ENCODE measurements around the gene NOTCH2.

The NOTCH2 gene

GRCh38 chr1:119902775-119903442 lies 166.6 kb downstream of the NOTCH2 start:
- DNase-seq: no peak

GRCh38 chr1:119898981-119899720 lies 170.3 kb downstream of the NOTCH2 start:
- no peak for DNase-seq

- DNase-seq: no peak
These were observed 170.9 kb downstream of the NOTCH2 start for GRCh38 chr1:119898530-119898929.

GRCh38 chr1:119896303-119896702 lies 173.2 kb downstream of the NOTCH2 start, which contains the start of gene ADAM30:
ADAM30 (minus strand) TSS chr1:119896515; CDS start chr1:119896336, 179 bp downstream.
- DNase-seq: no peak

- DNase-seq: no peak
These were observed 174.4 kb downstream of the NOTCH2 start for GRCh38 chr1:119895102-119895501.

GRCh38 chr1:119893827-119894700 lies 175.4 kb downstream of the NOTCH2 start:
- no peak for DNase-seq

GRCh38 chr1:119893238-119893791 lies 176.1 kb downstream of the NOTCH2 start:
- no peak for DNase-seq

- DNase-seq: no peak
These were observed 178.1 kb downstream of the NOTCH2 start for GRCh38 chr1:119891386-119891785.

- DNase-seq: no peak
These were observed 181.0 kb downstream of the NOTCH2 start for GRCh38 chr1:119888476-119888875.

GRCh38 chr1:119887427-119887826 lies 182.0 kb downstream of the NOTCH2 start:
- DNase-seq: no peak

GRCh38 chr1:119885903-119886783 lies 183.3 kb downstream of the NOTCH2 start:
- DNase-seq: peak; percentile 65 to 75

- no peak for DNase-seq
These were observed 184.8 kb downstream of the NOTCH2 start for GRCh38 chr1:119884711-119885110.

GRCh38 chr1:119883826-119884225 lies 185.6 kb downstream of the NOTCH2 start:
- no peak for DNase-seq

GRCh38 chr1:119882132-119883049 lies 187.1 kb downstream of the NOTCH2 start:
- DNase-seq: no peak

- no peak for DNase-seq
These were observed 189.7 kb downstream of the NOTCH2 start for GRCh38 chr1:119879510-119880434.

GRCh38 chr1:119878171-119878570 lies 191.3 kb downstream of the NOTCH2 start:
- no peak for DNase-seq

GRCh38 chr1:119874186-119874585 lies 195.3 kb downstream of the NOTCH2 start:
- no peak for DNase-seq

- DNase-seq: no peak
These were observed 196.1 kb downstream of the NOTCH2 start for GRCh38 chr1:119873135-119874015.

- no peak for DNase-seq
These were observed 197.6 kb downstream of the NOTCH2 start for GRCh38 chr1:119871881-119872280.

Data from stimulated activated CD4-positive, alpha-beta T cell treated with anti-CD3 and anti-CD28 coated beads, Interleukin-2, amount 100 ng/mL, for 24 hours (primary cell).